K562 (cell line): ENCODE data around the gene ADAM10. TPM values are rescaled to one million over a fixed set of nuclear protein-coding genes. Genes with fewer than 3 reads are reported as not detected.

ENCODE experiments used
- ATAC-seq: fragments of 200-7000 bp; cut with Tn5 transposase; 3 replicates; pipeline ENCODE4 v1.9.1; 2020; ENCODE audit warnings: moderate library complexity
- BruUV-seq: library from RNA; stranded (reverse); fragments of 400-500 nt; replicated peaks from 2 replicates; lab custom pipeline; 2021; lab: Mats Ljungman, UMichigan
- CTCF ChIA-PET: fragments of 300-600 bp; formaldehyde crosslinking; extraction: SDS; loops from one replicate; lab custom pipeline; 2021; ENCODE audit warnings: low intra/inter-chr PET ratio; lab: Yijun Ruan, JAX
- POLR2A ChIA-PET: fragments of 300-600, 350-650 bp; sonication (Branson Sonifier 250); formaldehyde crosslinking; extraction: SDS; loops from one replicate; lab custom pipeline; 2021; ENCODE audit warnings: antibody characterized with exemption, inconsistent platforms; lab: Yijun Ruan, JAX
- DNase-seq, 4 experiments: peaks; one replicate each; pipeline versions ENCODE4 v3.0.0 to v3.0.0-alpha.2; 2011 to 2018; ENCODE audit warnings: low spot score in 3 of 4, mixed read lengths in 3 of 4; ENCODE audit errors: extremely low read depth in 1 of 4
- FAIRE-seq: peaks from 2 replicates; lab custom pipeline; 2011; peaks lifted over from hg19 to GRCh38; lab: Jason Lieb, UNC
- H2AFZ ChIP-seq: 2 replicates; pipeline ENCODE4 v1.6.0; 2011; ENCODE audit warnings: low read depth, low read length, control low read depth, inconsistent platforms
- H3K27ac ChIP-seq: fragments of 200-600 bp; 3 replicates; pipeline ENCODE4 v1.8.0; 2011; ENCODE audit warnings: low read depth, mild to moderate bottlenecking, control low read depth, inconsistent platforms, low read length, moderate library complexity, mixed read lengths; ENCODE audit errors: extremely low read depth
- H3K27me3 ChIP-seq, 2 experiments: fragments of 300-600 bp in 1 of 2; 2 replicates in 1 of 2; 3 replicates in 1 of 2; pipeline versions ENCODE4 v1.6.0 to v1.8.0; 2011; ENCODE audit warnings: inconsistent platforms in 2 of 2, low read length in 2 of 2, mild to moderate bottlenecking in 1 of 2, mixed read lengths in 1 of 2, moderate library complexity in 1 of 2; ENCODE audit not compliant: control insufficient read depth in 2 of 2, insufficient read depth in 2 of 2
- H3K36me3 ChIP-seq: fragments of 300-600 bp; 3 replicates; pipeline ENCODE4 v1.8.0; 2011; ENCODE audit warnings: mild to moderate bottlenecking, low read length, inconsistent platforms; ENCODE audit not compliant: control insufficient read depth, insufficient read depth
- H3K4me1 ChIP-seq, 2 experiments: fragments of 200-600 bp in 1 of 2; replicated peaks in 1 of 2; 2 replicates in 1 of 2; 3 replicates in 1 of 2; pipeline versions ENCODE4 v1.5.1 to v1.8.0; 2011; ENCODE audit warnings: inconsistent platforms in 2 of 2, low read length in 2 of 2, mild to moderate bottlenecking in 1 of 2, mixed read lengths in 1 of 2, moderate library complexity in 1 of 2; ENCODE audit not compliant: control insufficient read depth in 2 of 2, insufficient read depth in 2 of 2
- H3K4me2 ChIP-seq: 2 replicates; pipeline ENCODE4 v1.6.1; 2011; ENCODE audit warnings: low read length, control low read depth, inconsistent platforms, mixed read lengths; ENCODE audit not compliant: insufficient read depth
- H3K4me3 ChIP-seq: fragments of 200-600 bp; sonication (generic), shearing (Covaris generic); 2 replicates; pipeline ENCODE4 v1.5.1; 2016; ENCODE audit warnings: control low read depth, inconsistent platforms
- H3K79me2 ChIP-seq: fragments of 200-600 bp; 3 replicates; pipeline ENCODE4 v1.8.0; 2011; ENCODE audit warnings: low read length, inconsistent platforms; ENCODE audit not compliant: control insufficient read depth, insufficient read depth
- H3K9ac ChIP-seq, 2 experiments: 2 replicates each; pipeline versions ENCODE4 v1.6.0 to v1.6.1; 2011; ENCODE audit warnings: low read depth in 2 of 2, low read length in 2 of 2, control low read depth in 1 of 2, inconsistent platforms in 1 of 2, mild to moderate bottlenecking in 1 of 2, mixed read lengths in 1 of 2; ENCODE audit not compliant: insufficient read depth in 1 of 2
- H3K9me1 ChIP-seq: one replicate; pipeline ENCODE4 v1.6.0; 2011; ENCODE audit warnings: inconsistent platforms, mild to moderate bottlenecking, low read length, moderate library complexity; ENCODE audit not compliant: control insufficient read depth, insufficient read depth
- H3K9me3 ChIP-seq: replicated peaks from 2 replicates; pipeline ENCODE4 v1.5.1; 2011; ENCODE audit warnings: low read depth, low read length, inconsistent platforms; ENCODE audit not compliant: control insufficient read depth, insufficient read depth
- H4K20me1 ChIP-seq: replicated peaks from 2 replicates; pipeline ENCODE4 v1.6.1; 2011; ENCODE audit warnings: low read length, inconsistent platforms, mixed read lengths; ENCODE audit not compliant: control insufficient read depth, insufficient read depth
- ATF4 ChIP-seq: fragments of 450-650 bp; formaldehyde crosslinking; IDR thresholded peaks from 2 replicates; pipeline ENCODE4 v1.4.0; 2022; ENCODE audit warnings: mild to moderate bottlenecking, moderate library complexity
- C11orf30 ChIP-seq: fragments of 450-650 bp; IDR thresholded peaks from 2 replicates; pipeline ENCODE4 v1.6.1; 2016; ENCODE audit warnings: low read depth, mild to moderate bottlenecking
- EHMT2 ChIP-seq: fragments of 450-650 bp; IDR thresholded peaks from 2 replicates; pipeline ENCODE4 v1.6.1; 2018; ENCODE audit warnings: antibody characterized with exemption
- GMEB1 ChIP-seq: fragments of 250-450 bp; sonication (Bioruptor Pico); IDR thresholded peaks from 2 replicates; pipeline ENCODE4 v1.4.0; 2020; ENCODE audit warnings: mild to moderate bottlenecking
- HSF4 ChIP-seq: fragments of 250-450 bp; sonication (Bioruptor Pico); IDR thresholded peaks from 2 replicates; pipeline ENCODE4 v2.1.2; 2022; ENCODE audit warnings: mild to moderate bottlenecking, moderate library complexity, borderline replicate concordance
- NCOA4 ChIP-seq: fragments of 450-650 bp; IDR thresholded peaks from 2 replicates; pipeline ENCODE4 v1.6.1; 2018; ENCODE audit warnings: mild to moderate bottlenecking; ENCODE audit not compliant: partially characterized antibody
- PTTG1 ChIP-seq: fragments of 450-650 bp; IDR thresholded peaks from 2 replicates; pipeline ENCODE4 v1.6.1; 2016; ENCODE audit warnings: low read depth, mild to moderate bottlenecking, missing genetic modification characterization, missing compliant biosample characterization
- ZNF239 ChIP-seq: fragments of 250-450 bp; sonication (Bioruptor Pico); IDR thresholded peaks from 2 replicates; pipeline ENCODE4 v1.4.0; 2020; ENCODE audit warnings: mild to moderate bottlenecking
- ZNF3 ChIP-seq: fragments of 250-450 bp; sonication (Bioruptor Pico); IDR thresholded peaks from 2 replicates; pipeline ENCODE4 v1.5.0; 2021; ENCODE audit warnings: mild to moderate bottlenecking, moderate library complexity
- ZNF316 ChIP-seq: fragments of 450-650 bp; IDR thresholded peaks from 2 replicates; pipeline ENCODE4 v1.6.1; 2016
- WGBS: fragments of 100-300 bp; shearing (Covaris generic); methylation state at CpG from one replicate; pipeline ENCODE4 v1.1.6; 2016; ENCODE audit warnings: low coverage, mixed read lengths; ENCODE audit not compliant: insufficient coverage; ENCODE audit errors: missing lambda C conversion rate; 5-methylcytosine and 5-hydroxymethylcytosine counted together
- in situ Hi-C: fragments of 300-500 bp; cut with MboI; formaldehyde crosslinking; loops from 4 replicates; pipeline ENCODE4 v1.15.0; 2018; ENCODE audit warnings: inconsistent platforms, mixed read lengths
- intact Hi-C: fragments of 100-400 bp; cut with micrococcal nuclease; formaldehyde crosslinking; loops from 2 replicates; pipeline ENCODE4 v1.14.2; 2022
- polyA plus RNA-seq, 8 experiments: library from polyadenylated mRNA; depleted of rRNA in 4 of 8; stranded (reverse) in 5 of 8; unstranded in 3 of 8; fragments of >200 nt; fragmentation: Nextera tagmentation in 2 of 8; fragmentation: Illumina TruSeq in 1 of 8; extraction: Ambion mirVana in 2 of 8; extraction: Trizol in 1 of 8; gene quantifications; 2 replicates each; pipeline versions ENCODE4 v1.2.1 to v1.2.3, GENCODE V29; 2011 to 2014; ENCODE audit warnings: inconsistent platforms in 1 of 8, missing spikeins in 1 of 8
- total RNA-seq, 7 experiments: library from RNA; depleted of rRNA in 6 of 7; stranded (reverse); fragments of >200 nt in 6 of 7; fragmentation: Illumina TruSeq in 2 of 7; extraction: Trizol in 2 of 7; gene quantifications; 2 replicates each; pipeline versions ENCODE4 v1.2.1 to v1.2.3, GENCODE V29; 2011 to 2021; ENCODE audit warnings: low replicate concordance in 1 of 7

The ADAM10 gene
- total and polyA plus RNA-seq, 9 of the 15 experiments (the other 6 are each of a cell fraction or from before 2014, with no cell fraction given): 11.9 to 152 (median 57.3) TPM

GRCh38 chr15:58740436-58740835, 9.1 kb downstream of the ADAM10 start:
- Histone ChIP-seq H4K20me1 (peaks cover 21% of the 10 kb centered on the region), H3K9ac (no peak overlapping the region), H3K27me3 (no peaks in the 10 kb centered on the region), H3K79me2 (peaks cover 97% of the 10 kb centered on the region), H3K9me3 (no peaks in the 10 kb centered on the region), H2AFZ (no peak overlapping the region), H3K4me3 (no peak overlapping the region)
- no TSS peak for BruUV-seq
- in situ Hi-C loops: loop anchor here (10.0 kb wide), 1 partner anchor 306 kb away; the partner anchor contains the start of gene LIPC
- FAIRE-seq: no peak
- CTCF ChIA-PET: no interaction called here
- ATAC-seq: no peak
- no peak for TF ChIP-seq ZNF316
- TF ChIP-seq HSF4 (CRISPR knock-in tag): no peak
- TF ChIP-seq C11orf30: no peak
- TF ChIP-seq ZNF239 (CRISPR knock-in tag): no peak
- TF ChIP-seq GMEB1 (CRISPR knock-in tag): no peak
- no peak for TF ChIP-seq ZNF3 (CRISPR knock-in tag)
- no peak for TF ChIP-seq ATF4 (CRISPR knock-in tag)
- TF ChIP-seq NCOA4: no peak
- no peak for TF ChIP-seq PTTG1 (tag)
- no peak for TF ChIP-seq EHMT2
- TF ChIP-seq, all 486 proteins: peak for 0
- peaks cover 0 to 19% of the 10 kb centered on the region in 2 experiments; a peak in 4 of 5 replicates for H3K4me1 ChIP-seq
- POLR2A ChIA-PET: interaction anchor here (1.3 kb wide), 1 partner anchor 10 kb away, joined by 10 read pairs; the partner anchor contains the start of gene ADAM10
- intact Hi-C loops: no loop called here
- no peak overlapping the region for H3K27ac ChIP-seq
- H3K9me1 ChIP-seq: no peaks in the 10 kb centered on the region
- no peak overlapping the region for H3K4me2 ChIP-seq
- 82% methylated on average over 4 of the region's 4 CpGs for WGBS
- peaks cover 5% of the 10 kb centered on the region; the same call in 2 of the 3 replicates for H3K36me3 ChIP-seq
- no peak for DNase-seq
